OCI-LY1 (cell line): ENCODE measurements around the gene INHBC.

Experiments
- EZH2 ChIP-seq: fragments of 200-600 bp; sonication (generic), shearing (Covaris generic); IDR thresholded peaks from 2 replicates; pipeline ENCODE4 v1.8.0; 2017; ENCODE audit warnings: borderline replicate concordance, mixed run types, mild to moderate bottlenecking, antibody characterized with exemption, low read length, moderate library complexity, mixed read lengths
- TF ChIP-seq, protein P1 (sequence below): fragments of 200-600 bp; sonication (generic), shearing (Covaris generic); IDR thresholded peaks from 2 replicates; pipeline ENCODE4 v1.5.1; 2017; ENCODE audit warnings: mild to moderate bottlenecking, antibody characterized with exemption, low read length, moderate library complexity, mixed read lengths

DNA sequence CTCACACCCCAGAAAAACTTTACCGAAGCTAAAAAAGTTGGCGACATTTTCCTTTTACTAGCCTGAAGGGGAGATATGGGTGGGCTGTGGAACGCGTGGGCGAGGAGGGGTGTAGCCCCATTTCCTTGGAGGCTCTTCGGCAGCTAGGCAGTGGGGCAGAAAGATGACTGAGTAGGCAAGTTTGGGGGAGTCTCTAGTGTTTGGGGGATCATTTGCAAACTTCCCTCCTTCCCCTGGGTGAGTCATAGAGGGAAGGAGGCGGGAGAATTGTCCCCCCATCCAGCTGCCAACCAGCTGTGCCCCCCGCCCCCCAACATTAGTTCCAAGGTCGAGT, 27.3 kb downstream of the INHBC start:
- TF ChIP-seq, protein P1, sequence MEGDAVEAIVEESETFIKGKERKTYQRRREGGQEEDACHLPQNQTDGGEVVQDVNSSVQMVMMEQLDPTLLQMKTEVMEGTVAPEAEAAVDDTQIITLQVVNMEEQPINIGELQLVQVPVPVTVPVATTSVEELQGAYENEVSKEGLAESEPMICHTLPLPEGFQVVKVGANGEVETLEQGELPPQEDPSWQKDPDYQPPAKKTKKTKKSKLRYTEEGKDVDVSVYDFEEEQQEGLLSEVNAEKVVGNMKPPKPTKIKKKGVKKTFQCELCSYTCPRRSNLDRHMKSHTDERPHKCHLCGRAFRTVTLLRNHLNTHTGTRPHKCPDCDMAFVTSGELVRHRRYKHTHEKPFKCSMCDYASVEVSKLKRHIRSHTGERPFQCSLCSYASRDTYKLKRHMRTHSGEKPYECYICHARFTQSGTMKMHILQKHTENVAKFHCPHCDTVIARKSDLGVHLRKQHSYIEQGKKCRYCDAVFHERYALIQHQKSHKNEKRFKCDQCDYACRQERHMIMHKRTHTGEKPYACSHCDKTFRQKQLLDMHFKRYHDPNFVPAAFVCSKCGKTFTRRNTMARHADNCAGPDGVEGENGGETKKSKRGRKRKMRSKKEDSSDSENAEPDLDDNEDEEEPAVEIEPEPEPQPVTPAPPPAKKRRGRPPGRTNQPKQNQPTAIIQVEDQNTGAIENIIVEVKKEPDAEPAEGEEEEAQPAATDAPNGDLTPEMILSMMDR = no peak
- no peak for TF ChIP-seq EZH2
